Adrenal gland (tissue), 12 donors: ENCODE results near the gene LMNB1. TPM values are rescaled to one million over a fixed set of nuclear protein-coding genes. Genes with fewer than 3 reads are reported as not detected.
"Not testable (repeated sequence)": the region's sequence is repeated elsewhere in the genome, so short reads cannot be mapped to it uniquely, and the experiment has no call there.

Experiments used
- DNase-seq, 7 donors: peaks; one replicate each; pipeline ENCODE4 v3.0.0-alpha.2; 2019 to 2020
- H3K27ac ChIP-seq, 5 donors: fragments of 200-600 bp; sonication (generic) in 4 of 5; 1 replicate in 3 of 5; 2 replicates in 2 of 5; pipeline versions ENCODE4 v1.5.1 to v1.8.0; 2016 to 2020; ENCODE audit warnings: mild to moderate bottlenecking in 1 of 5
- H3K27me3 ChIP-seq: fragments of 200-600 bp; 2 replicates; pipeline ENCODE4 v1.8.0; 2021
- H3K36me3 ChIP-seq, 2 donors: fragments of 200-600 bp; replicated peaks in 1 of 2; 1 replicate in 1 of 2; 2 replicates in 1 of 2; pipeline versions ENCODE4 v1.5.1 to v1.8.0; 2018 to 2022
- H3K4me1 ChIP-seq, 2 donors: fragments of 200-600 bp; replicated peaks in 1 of 2; 1 replicate in 1 of 2; 2 replicates in 1 of 2; pipeline versions ENCODE4 v1.5.1 to v1.8.0; 2018 to 2021
- H3K4me3 ChIP-seq, 4 donors: fragments of 200-600 bp; sonication (generic) in 3 of 4; one replicate each; pipeline ENCODE4 v1.5.1; 2016 to 2018
- H3K9me3 ChIP-seq, 3 donors: fragments of 200-600 bp; sonication (generic) in 1 of 3; replicated peaks in 1 of 3; 1 replicate in 2 of 3; 2 replicates in 1 of 3; pipeline versions ENCODE4 v1.5.1 to v1.8.0; 2016 to 2021
- POLR2A ChIP-seq, 2 donors: fragments of 450-650 bp; IDR thresholded peaks; one replicate each; pipeline ENCODE4 v1.6.1; 2017; ENCODE audit warnings: antibody characterized with exemption in 2 of 2, mild to moderate bottlenecking in 2 of 2, moderate library complexity in 1 of 2
- WGBS, 4 donors: extraction: QIAGEN DNeasy Blood & Tissue Kit in 2 of 4; methylation state at CpG; one replicate each; pipeline versions ENCODE4 v1.1.5 to v1.1.7; 2013 to 2017; 5-methylcytosine and 5-hydroxymethylcytosine counted together
- intact Hi-C, 2 donors: fragments of 100-400 bp; cut with DNase I; formaldehyde crosslinking; loops; one replicate each; pipeline versions ENCODE4 v1.14.1 to v1.15.0; 2022 to 2023
- polyA plus RNA-seq, 3 donors: library from polyadenylated mRNA; stranded (reverse); fragments of 200-250 nt in 2 of 3; fragments of 350-450 nt in 1 of 3; fragmentation: Illumina TruSeq in 1 of 3; extraction: RNeasy Lipid Tissue Mini Kit (QIAGEN cat#74804) in 1 of 3; gene quantifications; one replicate each; pipeline ENCODE4 v1.2.3, GENCODE V29; 2013 to 2014
- total RNA-seq, 9 donors: library from RNA; depleted of rRNA in 4 of 9; stranded (reverse); fragments of >200 nt in 4 of 9; fragments of 120-200 nt in 1 of 9; fragmentation: NEBNext Ultra II Directional in 1 of 9; extraction: Animal tissue kit (Norgen Biotek cat#: 25700) in 1 of 9; gene quantifications; one replicate each; pipeline versions ENCODE4 v1.1.0 to v1.2.4, GENCODE V29; 2013 to 2023
- TF ChIP-seq, protein P1 (sequence below), 6 experiments: fragments of 450-650 bp in 4 of 6; fragments of 200-600 bp in 2 of 6; sonication (generic) in 1 of 6; IDR thresholded peaks; 1 replicate in 5 of 6; 2 replicates in 1 of 6; pipeline versions ENCODE4 v1.5.1 to v1.8.0; 2016 to 2021; ENCODE audit warnings: antibody characterized with exemption in 6 of 6, mild to moderate bottlenecking in 2 of 6, moderate library complexity in 1 of 6
- donor health status: healthy with polysubstance abuse.
- donor health status: Bipolar disorder and iron deficiency.
- donor health status: DM: yes; HTN: yes; CAD: no.
- donor health status: DM: no; HTN: no; CAD: no.
- donor health status: DM: no; HTN: no; CAD: no.
- donor health status: DM: yes; HTN: yes; CAD: no.

LMNB1 gene
- total and polyA plus RNA-seq, 12 donors: 0.97 to 25.0 (median 5.7) TPM

DNA sequence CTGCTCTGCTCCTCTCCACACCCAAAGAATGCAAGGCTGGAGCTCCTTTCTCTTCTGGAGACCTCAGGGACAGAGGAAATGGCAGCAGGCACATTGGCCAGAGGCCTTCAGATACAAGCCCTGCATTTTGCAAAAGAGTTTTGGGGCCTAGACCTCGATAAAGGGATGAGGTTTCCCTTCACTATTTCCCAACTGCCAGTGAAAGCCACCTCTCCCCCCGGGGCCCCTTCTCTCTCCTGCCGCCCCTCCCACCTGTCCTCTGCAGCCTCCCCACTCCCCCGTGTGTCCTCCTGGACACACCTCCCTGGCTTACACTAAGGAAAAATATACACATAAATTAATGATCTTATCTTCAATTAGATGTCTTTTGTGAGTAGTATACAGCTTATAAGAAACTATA lies 21.3 kb upstream of the LMNB1 start:
- Histone ChIP-seq H3K4me1 (no peaks in the 10 kb centered on the region), H3K9me3 (no peaks in the 10 kb centered on the region), H3K27ac (no peak overlapping the region), H3K4me3 (no peak overlapping the region), H3K27me3 (no peaks in the 10 kb centered on the region), H3K36me3 (no peaks in the 10 kb centered on the region)
- intact Hi-C loops: no loop called here
- TF ChIP-seq, protein P1, sequence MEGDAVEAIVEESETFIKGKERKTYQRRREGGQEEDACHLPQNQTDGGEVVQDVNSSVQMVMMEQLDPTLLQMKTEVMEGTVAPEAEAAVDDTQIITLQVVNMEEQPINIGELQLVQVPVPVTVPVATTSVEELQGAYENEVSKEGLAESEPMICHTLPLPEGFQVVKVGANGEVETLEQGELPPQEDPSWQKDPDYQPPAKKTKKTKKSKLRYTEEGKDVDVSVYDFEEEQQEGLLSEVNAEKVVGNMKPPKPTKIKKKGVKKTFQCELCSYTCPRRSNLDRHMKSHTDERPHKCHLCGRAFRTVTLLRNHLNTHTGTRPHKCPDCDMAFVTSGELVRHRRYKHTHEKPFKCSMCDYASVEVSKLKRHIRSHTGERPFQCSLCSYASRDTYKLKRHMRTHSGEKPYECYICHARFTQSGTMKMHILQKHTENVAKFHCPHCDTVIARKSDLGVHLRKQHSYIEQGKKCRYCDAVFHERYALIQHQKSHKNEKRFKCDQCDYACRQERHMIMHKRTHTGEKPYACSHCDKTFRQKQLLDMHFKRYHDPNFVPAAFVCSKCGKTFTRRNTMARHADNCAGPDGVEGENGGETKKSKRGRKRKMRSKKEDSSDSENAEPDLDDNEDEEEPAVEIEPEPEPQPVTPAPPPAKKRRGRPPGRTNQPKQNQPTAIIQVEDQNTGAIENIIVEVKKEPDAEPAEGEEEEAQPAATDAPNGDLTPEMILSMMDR (IDR thresholded peaks at IDR 0.05): no peak
- no peak for TF ChIP-seq POLR2A (IDR thresholded peaks at IDR 0.05)
- 58 to 77% (median 66%) methylated on average over 4 of the region's 4 CpGs for WGBS, 4 donors
- DNase-seq: no peak

DNA sequence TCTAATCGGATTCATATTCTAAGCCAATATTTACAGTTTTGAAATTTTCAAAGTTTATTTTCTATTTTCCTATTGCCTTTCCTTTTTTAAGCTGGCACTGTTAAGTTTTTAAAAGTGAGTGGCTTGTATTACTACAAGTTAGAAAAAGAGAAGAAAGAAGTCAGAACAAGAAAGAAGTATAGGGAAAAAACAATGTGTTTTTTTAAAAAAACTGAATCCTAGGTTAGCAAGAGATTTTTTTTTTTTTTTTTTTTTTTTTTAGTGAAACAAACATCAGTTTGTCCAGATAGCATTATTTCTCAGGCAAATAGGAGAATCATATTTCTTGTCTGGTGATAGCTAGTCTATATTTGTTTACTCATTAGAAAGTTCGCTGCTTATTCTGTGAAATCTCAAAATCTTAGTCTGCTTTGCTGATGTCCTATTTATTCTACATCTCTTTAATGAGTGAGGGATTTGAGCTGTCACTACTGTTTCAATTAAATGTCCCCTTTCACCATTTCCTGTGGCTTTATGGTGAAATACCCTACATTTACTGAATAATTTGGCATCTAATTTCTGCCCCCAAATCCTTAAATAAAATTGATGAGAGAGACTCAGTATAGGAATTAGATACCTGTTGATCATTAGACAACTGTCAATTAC lies 19.1 kb upstream of the LMNB1 start:
- Histone ChIP-seq H3K4me1 (no peaks in the 10 kb centered on the region), H3K27ac (no peak overlapping the region), H3K36me3 (no peaks in the 10 kb centered on the region), H3K9me3 (no peaks in the 10 kb centered on the region), H3K4me3 (no peak overlapping the region), H3K27me3 (no peaks in the 10 kb centered on the region)
- intact Hi-C loops: no loop called here
- TF ChIP-seq POLR2A (IDR thresholded peaks at IDR 0.05): no peak
- TF ChIP-seq, protein P1 (IDR thresholded peaks at IDR 0.05): no peak
- WGBS, 4 donors: 67 to 77% (median 70%) methylated on average over 2 of the region's 2 CpGs
- DNase-seq: no peak

DNA sequence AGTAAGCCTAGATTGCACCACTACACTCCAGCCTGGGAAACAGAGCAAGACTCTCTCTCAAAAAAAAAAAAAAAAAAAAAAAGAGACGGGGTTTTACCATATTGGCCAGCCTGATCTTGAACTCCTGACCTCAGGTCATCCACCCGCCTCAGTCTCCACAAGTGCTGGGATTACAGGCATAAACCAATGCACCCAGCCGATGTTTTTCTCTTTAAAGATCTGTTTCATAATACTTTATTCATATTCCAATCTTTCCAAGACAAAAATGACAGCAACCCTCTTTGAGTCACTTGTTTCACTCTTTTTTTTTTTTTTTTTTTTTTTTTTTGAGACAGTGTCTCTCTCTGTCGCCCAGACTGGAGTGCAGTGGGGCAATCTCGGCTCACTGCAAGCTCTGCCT lies 13.6 kb upstream of the LMNB1 start:
- Histone ChIP-seq H3K27ac (no peak overlapping the region), H3K9me3 (no peaks in the 10 kb centered on the region), H3K4me1 (no peaks in the 10 kb centered on the region), H3K27me3 (no peaks in the 10 kb centered on the region), H3K36me3 (no peaks in the 10 kb centered on the region), H3K4me3 (no peak overlapping the region)
- 70 to 80% (median 75%) methylated on average over 5 of the region's 5 CpGs for WGBS, 4 donors
- TF ChIP-seq, protein P1 (IDR thresholded peaks at IDR 0.05): no peak
- no peak for TF ChIP-seq POLR2A (IDR thresholded peaks at IDR 0.05)
- intact Hi-C loops: no loop called here
- no peak for DNase-seq

GRCh38 chr5:126769703-126770102 lies 7.2 kb upstream of the LMNB1 start:
- no peak for DNase-seq
- Histone ChIP-seq H3K4me1 (no peaks in the 10 kb centered on the region), H3K27me3 (no peaks in the 10 kb centered on the region), H3K27ac (no peak overlapping the region), H3K4me3 (no peak overlapping the region), H3K36me3 (no peaks in the 10 kb centered on the region), H3K9me3 (no peaks in the 10 kb centered on the region)
- WGBS, 4 donors: 85 to 100% (median 94%) methylated on average over 1 of the region's 1 CpG
- intact Hi-C loops: loop anchor here in 1 of 2 donors (10.0 kb wide), 1 partner anchor 225 kb away; no protein-coding TSS in a partner anchor
- TF ChIP-seq, protein P1 (IDR thresholded peaks at IDR 0.05): no peak
- no peak for TF ChIP-seq POLR2A (IDR thresholded peaks at IDR 0.05)

DNA sequence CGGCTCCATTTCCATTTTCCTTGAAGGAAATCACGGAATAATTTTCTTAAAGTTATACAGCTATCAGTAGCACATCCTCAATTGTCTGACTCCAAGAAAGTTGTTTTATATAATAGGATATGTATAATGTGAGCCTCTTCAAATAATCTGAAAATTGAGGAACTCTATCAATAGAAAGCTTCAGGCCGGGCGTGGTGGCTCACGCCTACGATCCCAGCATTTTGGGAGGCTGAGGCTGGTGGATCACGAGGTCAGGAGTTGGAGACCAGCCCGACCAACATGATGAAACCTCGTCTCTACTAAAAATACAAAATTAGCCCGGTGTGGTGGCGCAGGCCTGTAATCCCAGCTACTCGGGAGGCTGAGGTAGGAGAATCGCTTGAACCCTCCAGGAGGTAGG lies 3.4 kb upstream of the LMNB1 start:
- not testable (repeated sequence) for H3K4me3 ChIP-seq, H3K9me3 ChIP-seq, H3K27ac ChIP-seq, H3K36me3 ChIP-seq, H3K27me3 ChIP-seq, DNase-seq
- 83 to 94% (median 88%) methylated on average over 13 of the region's 13 CpGs for WGBS, 4 donors
- intact Hi-C loops: loop anchor here in 1 of 2 donors (10.0 kb wide), 1 partner anchor 229 kb away; no protein-coding TSS in a partner anchor
- peaks cover 0 to 13% of the 10 kb centered on the region in 2 donors for H3K4me1 ChIP-seq

DNA sequence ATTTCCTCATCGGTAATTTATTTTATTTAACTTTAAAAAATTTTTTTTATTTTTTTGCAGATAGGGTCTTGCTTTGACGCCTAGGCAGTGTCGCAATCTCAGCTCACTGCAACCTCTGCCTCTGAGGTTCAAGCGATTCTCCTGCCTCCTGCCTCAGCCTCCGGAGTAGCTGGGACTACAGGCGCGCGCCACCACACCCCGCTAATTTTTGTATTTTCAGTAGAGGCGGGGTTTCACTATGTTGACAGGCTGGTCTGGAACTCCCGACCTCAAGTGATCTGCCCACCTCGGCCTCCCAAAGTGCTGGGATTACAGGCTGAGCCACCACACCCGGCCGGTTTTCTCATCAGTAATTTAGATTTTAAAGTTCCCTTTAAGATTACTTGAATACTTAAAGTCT lies 2.3 kb upstream of the LMNB1 start:
- H3K4me3 ChIP-seq, DNase-seq, H3K9me3 ChIP-seq, H3K27ac ChIP-seq, H3K36me3 ChIP-seq, H3K27me3 ChIP-seq: not testable (repeated sequence)
- 95 to 96% (median 96%) methylated on average over 14 of the region's 14 CpGs for WGBS, 4 donors
- H3K4me1 ChIP-seq: peaks cover 0 to 20% of the 10 kb centered on the region in 2 donors
- intact Hi-C loops: loop anchor here in 1 of 2 donors (10.0 kb wide), 1 partner anchor 230 kb away; no protein-coding TSS in a partner anchor
